CD4-positive, alpha-beta T cell treated with Interleukin-15 for 1 hour (primary cell): ENCODE measurements around the gene KRT73.

ENCODE experiments used
- DNase-seq: peaks from one replicate; pipeline ENCODE4 v3.0.0-alpha.2; 2020

KRT73 gene

DNA sequence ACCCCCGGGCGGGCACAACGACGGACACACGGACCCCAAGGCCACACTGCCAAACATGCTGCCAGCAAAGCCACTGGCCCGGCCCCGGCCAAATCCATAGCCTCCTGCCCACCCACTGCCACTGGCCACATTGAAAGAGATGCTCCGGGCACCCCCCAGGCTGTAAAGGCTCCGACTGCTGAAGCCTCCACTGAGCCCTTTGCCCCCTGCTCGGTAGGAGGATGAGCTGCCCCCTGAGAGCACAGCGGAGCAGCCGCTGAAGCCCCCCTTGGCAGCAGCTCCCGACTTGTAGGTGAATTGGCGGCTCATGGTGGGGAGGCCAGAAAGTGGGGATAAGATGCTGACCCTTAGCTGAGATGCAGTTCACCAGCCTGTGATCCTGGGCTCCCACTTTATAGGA, at the start of gene KRT73:
Gene KRT73, minus strand, starts transcription at position 344 of the 400 bp plus-strand sequence. Its CDS starts 35 bp downstream, at position 309.
- DNase-seq = no peak

DNA sequence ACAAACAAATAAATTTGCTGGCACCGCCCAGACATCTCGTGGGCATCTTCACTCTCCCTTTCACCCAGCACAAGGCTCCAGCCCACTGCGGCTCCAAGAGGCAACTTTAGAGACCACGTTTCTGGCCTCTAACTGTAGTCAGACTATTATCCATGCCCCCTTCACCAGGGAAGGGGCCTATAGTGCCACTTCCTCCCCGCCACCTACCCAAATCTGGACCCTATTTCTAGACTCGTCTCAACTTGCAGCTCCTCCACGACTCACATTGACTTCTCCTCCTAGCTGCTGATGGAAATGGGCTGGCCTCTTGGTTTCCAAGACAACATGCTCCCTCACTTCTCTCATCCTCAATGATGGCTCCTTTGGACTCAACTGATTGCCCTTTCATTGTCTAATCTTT, 49.6 kb upstream of the KRT73 start:
- no peak for DNase-seq

DNA sequence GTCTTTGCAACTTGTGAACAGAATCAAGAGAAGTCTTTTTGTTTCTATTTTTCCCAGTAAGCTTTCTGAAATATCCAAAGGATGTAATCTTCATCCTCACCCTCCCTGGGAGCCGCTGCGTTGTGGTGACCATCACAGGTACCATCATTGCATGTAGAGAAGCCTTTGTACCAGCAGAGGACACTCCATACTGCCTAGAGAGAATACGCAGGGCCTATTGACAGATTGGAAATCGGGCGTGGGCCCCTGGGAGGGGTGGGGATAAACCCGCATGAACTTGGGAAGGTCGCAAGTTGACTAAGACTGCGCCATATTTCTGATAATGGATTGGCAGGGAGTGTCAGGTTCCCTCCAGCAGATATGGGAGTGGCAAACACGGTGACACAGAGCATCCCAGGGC, 49.1 kb upstream of the KRT73 start:
- DNase-seq = no peak

DNA sequence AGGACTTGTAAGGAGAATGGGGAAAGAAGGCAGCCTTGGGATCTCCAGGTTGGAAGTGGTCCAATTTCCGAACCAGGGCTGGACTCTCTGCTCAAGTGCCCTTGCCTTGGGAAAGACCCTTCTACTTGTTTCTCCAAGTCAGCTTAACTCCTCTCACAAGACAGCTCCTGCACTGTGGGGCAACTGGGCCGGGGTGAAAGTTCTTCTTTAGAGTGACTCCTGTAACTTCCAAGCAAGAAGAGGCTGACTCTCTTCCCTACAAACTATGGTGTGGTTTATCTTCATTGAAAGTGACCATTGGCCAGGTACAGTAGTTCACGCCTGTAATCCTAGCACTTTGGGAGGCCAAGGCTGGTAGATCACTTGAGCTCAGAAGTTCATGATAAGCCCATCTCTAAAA, 48.1 kb upstream of the KRT73 start:
- DNase-seq = no peak

DNA sequence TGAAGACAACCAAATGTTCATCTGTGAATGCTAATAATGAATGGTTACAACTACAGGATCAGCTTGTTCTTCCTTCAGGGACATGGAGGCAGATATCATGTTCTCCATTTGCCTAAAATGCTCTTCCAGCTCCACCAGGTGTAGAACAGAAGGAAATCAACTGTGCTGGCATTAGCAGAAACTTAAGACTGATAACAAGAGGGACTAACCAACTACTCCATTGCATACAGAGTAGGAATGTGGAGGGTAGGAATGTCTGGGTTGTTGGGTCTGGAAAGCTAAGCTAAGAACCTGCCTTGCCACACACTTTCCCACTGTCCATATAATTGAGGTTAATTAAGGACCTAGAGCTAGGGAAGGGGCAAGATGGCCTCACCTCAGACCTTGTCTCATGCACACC, 45.1 kb upstream of the KRT73 start:
- no peak for DNase-seq

DNA sequence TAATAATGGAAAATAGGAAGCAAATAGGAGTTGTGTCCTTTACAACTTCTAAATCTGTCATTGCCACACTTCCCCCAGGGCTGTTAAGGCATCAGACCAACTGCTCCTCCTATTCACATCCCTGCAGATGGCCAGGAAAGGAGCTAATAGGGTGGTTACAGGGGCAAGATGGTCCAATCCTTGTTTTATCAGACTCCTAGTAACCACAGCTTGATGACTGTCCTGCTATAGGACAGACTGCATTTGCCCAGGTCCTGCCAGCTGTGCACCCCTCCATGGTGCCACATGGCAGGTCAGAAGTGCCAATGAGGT, 44.5 kb upstream of the KRT73 start:
- no peak for DNase-seq

DNA sequence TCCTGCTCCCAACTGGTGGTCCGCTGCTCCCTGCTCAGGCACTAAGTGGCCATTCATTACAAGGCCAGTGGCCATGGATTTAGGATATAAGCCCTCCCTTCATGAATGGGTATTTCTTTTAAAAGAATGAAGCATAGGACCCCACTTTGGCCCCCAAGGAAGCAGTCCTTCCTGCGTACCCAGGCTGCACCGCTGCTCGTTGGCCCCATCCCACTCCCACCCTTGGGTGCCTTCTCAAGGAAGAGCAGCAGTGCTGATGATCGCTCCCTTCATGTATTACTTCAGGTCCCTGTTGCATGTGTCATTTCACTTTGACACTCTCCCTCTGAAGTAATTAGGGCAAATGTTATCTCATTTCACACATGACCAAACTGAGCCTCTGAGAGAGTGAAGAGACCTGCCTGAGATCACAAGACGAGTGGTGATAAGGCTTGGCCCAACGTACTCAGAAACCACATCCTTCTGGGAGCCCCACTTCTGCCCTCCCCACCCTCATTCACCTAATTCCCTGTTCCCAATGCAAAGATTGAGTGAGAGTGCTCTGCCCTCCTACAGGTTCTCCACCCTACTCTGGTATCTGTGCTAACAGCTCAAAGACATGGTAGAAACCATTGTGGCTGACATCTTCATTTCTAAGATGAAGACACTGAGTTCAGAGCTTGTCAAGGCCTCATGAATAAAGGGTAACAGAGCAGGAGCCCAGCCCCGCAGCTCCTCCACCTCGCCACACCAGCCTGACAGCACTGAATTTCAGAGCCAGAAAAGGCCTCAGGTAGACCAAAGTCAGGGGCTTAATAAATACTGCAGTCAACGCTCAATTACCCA, 43.9 kb upstream of the KRT73 start:
- no peak for DNase-seq

DNA sequence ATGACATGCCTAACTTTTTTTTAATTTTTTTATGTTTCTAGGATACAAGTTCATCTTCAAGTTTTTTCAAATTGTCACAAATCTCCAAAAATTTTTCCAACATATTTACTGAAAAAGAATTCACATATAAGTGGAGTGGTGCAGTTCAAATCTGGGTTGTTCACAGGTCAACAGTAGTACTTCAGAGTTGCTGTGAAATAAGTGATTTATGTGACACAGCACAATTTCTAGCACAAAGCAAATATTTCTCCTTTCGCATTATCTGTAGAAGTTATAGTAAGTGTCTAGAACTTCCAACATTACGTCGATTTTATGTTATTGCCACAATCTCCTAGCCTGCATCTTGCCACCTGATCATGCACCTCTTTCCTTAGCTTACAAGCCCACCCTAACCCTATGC, 43.3 kb upstream of the KRT73 start:
- DNase-seq = no peak

DNA sequence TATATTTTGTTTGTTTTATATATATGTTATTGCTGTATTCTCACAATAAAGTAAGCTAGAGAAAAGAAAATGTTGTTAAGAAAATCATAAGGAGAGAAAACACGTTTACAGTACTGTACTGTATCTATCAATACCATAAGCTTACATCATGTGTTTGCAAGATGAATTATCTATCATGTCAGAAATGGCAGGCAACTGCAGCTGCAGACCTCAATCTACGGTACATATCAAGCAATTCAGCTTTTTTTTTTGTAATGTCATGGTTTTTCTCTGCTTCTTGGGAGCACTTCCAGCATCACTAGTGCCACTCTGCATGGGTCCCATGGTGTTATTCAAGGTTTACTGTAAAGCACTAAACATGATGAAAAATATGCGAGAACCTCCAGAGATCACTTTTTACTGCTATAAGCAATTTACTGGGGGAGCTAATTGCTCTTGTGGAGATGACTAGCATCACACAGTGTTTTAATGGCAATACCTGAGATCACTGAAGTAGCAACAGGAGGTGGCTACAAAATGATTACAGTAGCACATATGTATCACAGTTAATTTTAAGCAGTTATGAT, 42.7 kb upstream of the KRT73 start:
- no peak for DNase-seq

DNA sequence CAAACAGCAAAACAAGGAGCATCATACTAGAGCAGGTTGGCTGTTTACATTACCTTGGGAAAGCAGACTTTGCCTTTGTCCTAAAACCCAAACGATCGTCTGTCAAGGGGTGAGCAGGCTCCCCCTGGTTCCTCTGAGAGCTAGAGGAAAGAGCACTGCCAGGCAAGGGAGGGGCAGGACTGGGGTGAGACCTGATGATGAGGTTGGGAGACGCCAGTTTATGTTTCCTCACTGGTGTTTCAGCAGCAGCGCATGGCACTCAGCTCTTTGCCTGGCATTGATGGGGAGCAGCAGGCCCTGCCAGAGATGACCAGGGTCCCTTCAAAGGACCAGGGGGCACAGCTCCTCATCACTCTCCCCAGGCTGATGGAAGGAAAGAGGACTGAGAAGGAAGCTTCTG, 41.6 kb upstream of the KRT73 start:
- no peak for DNase-seq

DNA sequence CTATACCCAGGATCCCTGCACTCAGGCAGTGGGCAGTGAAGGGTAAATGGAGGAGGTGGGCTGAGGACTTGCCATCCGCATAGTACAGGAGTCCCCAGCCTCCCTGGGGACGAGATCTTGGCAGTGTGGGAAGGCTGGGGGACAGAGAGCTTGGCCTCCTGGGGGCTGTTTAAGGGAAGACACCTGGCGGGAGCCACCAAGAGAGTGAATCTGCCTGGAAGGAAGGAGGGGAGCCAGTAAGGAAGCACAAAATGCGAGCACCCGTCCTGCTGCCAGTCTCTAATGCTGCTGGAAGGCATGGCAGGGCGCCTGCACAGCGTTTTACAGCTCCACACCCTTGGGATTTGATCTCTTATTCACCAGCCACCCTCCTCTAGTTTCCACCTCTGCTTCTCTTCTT, 41.0 kb upstream of the KRT73 start:
- no peak for DNase-seq

DNA sequence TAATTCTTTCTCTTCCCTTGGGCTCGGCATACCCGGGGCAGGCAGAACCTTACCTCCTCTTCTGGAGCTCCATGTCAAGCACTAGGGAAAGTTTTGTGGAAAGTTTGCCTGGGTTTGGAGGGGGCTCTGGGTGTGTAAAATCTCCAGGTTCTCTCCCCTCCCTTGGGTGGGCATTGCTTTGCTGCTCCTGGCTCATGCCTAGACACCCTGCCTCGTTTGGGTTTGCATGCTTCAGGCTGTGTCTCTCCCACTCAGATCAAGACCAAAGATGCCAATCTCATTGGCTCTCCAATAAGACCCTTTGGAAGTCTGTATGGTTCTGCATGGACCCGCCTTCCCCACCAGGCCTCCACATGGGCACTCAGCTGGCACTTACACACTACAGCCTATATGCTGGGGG, 39.8 kb upstream of the KRT73 start:
- no peak for DNase-seq

DNA sequence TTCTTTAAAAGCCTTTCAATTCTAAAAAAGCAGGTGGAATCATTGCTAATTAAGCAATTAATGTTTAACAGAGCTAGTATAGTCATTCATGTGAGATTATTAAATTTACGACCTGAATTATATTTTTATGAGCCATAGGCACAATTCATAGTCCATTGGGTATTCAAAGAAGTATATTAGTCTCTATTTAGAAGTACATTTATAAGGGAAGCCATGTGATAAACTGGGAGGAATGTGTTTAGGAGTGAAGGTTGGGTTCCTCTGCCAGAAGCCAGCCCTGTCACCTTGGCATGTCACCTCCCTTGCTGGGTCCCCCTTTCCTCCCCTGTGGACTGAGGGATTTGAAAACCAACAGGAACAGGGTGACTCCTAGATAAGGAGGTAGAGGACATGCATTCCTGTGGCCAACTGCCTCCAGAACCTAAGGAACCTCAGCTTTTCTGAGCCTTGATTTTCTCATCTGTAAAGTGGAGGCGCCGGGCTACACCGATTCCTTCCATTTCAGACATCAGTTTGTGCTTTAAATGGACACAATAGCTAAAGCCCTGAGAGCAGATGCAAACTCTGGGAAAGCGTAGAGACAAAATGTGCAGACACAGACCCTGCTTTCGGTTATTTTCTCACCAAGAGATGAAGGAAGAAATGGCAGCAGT, 39.0 kb upstream of the KRT73 start:
- no peak for DNase-seq

DNA sequence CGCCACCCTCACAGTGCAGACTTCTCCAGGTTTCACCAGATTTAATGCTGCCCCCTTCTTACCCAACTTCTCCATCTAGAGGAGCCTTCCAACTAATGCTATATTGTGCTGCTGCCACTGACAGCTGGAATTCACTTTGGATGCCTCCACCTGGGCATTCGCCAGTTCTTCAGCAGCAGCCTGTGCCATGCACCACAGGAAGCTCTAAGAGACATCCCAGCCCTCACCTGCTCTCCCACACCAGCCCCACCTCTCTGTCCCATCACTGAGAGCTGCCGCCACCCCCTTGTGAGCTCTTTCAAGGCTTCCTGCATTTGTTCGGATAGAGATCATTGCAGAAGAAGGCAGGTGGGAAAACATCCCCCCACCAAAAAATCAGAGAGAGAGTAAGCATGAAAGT, 38.3 kb upstream of the KRT73 start:
- no peak for DNase-seq

DNA sequence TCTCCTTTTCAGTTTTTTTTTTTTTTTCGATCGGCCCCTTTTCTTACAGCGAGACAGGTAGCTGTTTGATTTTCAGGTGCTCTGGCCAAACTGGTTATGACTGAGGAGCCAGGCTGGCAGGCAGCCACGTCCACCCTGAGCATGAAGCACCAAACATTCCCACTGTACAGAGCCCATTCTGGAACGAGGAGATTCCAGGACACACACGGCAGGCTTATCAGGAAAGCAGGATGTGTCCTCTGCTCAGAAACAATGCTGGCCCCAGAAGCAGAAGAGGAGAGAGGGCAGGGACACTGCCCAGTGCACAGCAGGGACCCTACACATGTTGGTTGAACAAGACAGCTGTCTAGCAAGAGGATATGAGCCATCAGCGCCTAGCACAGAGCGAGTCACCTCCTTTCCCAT, 37.4 kb upstream of the KRT73 start:
- no peak for DNase-seq

DNA sequence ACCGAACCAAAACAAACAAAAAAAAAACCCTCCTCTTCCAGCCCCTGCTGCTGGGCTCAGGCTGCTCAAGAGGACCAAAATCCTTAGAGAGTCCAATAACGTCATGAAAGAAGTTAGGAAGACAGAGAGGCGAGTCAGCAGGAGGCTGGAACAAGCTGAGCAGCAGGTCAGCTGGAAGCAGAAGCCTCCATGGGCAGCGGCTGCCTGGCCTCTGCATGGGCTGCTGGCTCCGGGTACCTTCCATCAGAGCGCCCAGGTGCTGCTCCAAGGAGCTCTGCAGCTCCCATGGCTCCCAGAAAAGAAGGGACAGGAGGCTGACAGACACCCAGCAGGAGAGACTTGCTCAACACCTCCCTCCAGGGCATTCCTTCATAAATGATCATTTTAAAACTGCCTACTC, 36.9 kb upstream of the KRT73 start:
- no peak for DNase-seq

DNA sequence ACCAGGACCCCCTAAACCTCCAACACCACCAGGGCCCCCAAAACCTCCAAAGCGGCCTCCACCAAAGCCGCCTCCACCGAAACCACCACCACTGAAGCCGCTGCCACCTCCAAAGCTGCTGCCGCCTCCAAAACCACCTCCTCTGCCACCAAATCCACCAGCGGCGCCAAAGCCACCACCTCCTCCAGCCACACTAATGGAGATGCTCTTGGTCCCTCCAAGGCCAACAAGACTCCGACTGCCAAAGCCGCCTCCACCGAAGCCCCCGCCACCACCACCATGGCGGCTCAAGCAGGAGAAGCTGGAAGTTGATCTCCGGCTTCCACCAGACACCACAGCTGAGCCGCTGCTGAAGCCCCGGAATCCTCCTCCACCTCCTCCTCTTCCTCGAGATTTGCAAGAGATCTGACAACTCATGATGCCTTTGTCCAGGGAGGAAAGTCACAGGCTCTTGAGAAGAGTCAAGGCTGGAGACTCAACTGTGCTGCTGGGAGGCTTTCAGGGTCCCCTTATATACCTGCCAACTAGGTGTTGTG, 33.4 kb upstream of the KRT73 start, which contains the start of gene KRT2:
Gene KRT2, minus strand, starts transcription at position 486 of the 536 bp plus-strand sequence. Its CDS starts 69 bp downstream, at position 417.
- no peak for DNase-seq

DNA sequence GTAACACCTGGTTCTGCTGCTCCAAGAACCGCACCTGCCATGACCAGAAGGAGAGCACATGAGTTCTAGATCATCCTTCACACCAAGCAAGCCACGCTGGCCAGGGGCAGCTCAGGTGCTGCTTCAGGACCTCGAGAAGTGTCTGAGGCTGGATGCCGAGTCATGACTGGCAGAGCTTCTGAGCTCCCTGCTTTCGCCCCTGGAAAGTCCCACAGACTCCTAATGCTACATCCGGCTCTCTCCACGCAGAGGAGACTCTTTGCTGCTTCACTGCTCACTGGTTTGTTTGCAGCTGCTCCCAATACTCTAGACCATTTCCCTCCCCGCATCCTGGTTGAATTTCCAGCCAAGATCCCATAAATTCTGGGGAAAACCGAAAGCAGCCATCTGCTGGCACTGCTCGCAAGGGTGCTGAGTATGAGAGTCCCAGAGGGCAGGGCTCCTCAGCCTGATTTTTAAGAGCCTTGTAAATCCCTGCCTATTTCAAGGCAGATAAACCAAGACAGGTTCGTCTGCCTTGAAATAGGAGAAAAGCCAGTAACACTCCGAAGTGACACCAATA, 32.2 kb upstream of the KRT73 start:
- DNase-seq = no peak

DNA sequence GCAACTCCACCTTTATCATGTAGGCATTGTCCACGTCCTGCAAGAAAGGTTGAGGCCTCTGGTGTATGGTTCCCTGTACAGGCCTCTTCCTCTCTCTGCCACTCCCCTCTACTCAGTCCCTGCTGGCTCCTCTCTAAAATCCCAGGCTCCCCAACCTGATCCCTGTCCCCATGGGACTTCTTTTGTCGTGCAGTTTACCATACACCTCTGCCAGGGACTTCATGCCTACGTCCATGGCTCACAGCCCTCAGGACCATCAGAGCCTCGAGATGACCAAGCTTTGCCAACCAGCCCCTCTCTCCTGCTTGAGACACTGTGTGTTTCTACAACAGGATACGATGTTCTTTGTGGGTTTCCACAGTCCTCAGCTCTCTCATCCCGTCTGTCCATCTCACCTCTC, 30.7 kb upstream of the KRT73 start:
- DNase-seq = no peak

DNA sequence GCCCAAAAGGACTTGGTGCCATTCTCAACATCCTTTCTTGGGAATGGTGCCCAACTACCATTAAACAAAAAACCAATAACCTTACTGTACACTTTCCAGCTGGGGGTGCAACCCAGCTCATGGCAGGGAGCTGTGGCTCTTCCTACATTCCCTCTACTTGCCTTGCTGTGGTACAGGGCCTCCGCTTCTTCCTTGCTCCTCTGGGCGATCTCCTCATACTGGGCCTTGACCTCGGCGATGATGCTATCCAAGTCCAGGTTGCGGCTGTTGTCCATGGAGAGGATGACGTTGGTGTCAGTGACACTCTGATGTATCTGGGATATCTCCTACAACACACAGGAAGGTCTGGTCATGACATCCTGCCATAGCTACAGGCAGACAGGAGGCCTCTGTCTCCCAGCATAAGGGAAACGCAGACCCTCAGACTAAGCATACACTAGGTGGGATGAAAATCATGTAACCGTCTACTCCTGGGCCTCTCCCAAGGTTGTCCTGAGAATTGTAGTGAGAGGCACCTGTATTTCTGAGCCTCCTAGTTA, 29.7 kb upstream of the KRT73 start:
- DNase-seq = no peak

DNA sequence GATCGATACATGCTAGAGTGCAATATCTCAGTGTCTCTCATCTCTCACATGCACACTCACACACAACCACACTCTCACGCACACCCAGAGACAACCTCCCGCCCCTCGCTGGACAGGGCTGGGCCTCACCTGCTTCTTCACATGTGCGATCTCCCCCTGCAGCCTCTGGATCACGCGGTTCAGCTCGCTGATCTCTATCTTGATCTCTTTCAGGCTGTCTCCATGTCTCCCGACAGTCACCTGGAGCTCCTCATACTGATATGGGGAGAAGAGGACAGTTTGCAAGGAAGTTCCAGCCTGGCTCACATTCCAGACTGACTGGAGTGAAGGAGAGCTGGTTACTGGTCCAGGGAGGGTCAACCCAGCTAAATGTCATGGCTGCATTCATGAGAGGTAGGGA, 29.2 kb upstream of the KRT73 start:
- no peak for DNase-seq

DNA sequence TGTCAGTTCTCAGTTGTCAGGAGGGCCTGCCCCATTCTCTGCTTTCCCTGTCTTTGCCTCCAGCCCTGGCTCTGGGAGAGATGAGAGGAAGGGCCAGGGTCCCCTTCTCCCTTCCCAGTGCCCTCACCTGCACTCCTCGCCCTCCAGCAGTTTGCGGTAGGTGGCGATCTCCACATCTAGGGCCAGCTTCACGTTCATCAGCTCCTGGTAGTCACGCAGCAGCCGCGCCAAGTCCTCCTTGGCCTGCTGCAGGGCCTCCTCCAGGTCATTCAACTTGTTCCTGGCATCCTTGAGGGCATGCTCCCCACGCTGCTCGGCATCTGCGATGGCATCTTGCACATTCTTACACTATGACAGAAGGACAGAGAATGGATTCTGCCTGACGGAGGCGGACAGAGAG, 28.3 kb upstream of the KRT73 start:
- DNase-seq = no peak

DNA sequence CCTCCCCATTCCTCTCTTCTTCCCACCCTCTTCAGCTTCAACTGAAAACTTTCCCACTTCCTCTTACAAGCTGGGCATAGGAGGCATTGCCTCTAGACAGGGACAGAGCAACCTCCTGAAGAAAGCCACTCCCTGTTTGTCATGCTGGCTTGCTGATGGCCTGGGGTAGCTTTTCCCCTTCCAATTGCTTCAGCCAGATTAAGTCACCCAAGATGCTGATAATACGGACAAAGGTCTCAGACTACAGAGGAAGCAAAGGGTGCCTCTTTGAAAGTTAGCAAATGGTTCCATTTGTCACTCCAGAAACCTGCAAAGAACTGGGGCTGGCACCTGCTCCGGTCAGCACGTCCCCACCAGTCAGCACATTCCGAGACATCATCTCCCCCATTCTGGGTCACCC, 27.6 kb upstream of the KRT73 start:
- DNase-seq = no peak
